ENCODE results near the gene ZNG1C.
"Not testable (repeated sequence)": the region's sequence is repeated elsewhere in the genome, so short reads cannot be mapped to it uniquely, and the experiment has no call there.

ZNG1C gene

DNA sequence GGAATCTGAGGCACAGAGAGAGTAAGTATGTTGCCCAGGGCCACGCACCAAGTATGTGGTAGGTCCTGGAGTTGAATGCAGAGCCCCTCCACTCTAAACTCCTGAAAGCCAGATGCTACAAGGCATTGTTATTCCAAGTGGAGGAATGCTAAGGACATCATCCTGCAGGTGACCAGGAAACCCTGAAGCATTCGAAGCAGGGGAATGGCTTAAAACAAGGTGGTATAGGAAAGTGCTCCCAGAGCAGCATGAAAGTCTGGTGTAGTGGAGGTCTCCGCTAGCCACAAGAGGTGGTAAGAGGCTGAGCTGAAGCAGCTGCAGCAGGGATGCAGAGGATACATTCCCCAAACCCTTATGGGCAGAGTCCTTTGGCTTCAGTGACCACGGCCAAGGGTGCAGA, 87.3 kb downstream of the ZNG1C start:
- H3K36me3 ChIP-seq; DNase-seq; H3K27me3 ChIP-seq (ENCODE audit: insufficient read depth, low read depth, severe bottlenecking): not testable (repeated sequence)

GRCh38 chr9:68330531-68331173, 88.9 kb downstream of the ZNG1C start:
- H3K36me3 ChIP-seq; H3K9me3 ChIP-seq (ENCODE audit: severe bottlenecking); H3K4me3 ChIP-seq (ENCODE audit: low read depth, low read length); H3K27me3 ChIP-seq (ENCODE audit: insufficient read depth, low read depth, severe bottlenecking); H3K27ac ChIP-seq: not testable (repeated sequence)
- peak; percentile 53 for DNase-seq

More for the DNA sequence above, 87.3 kb downstream of the ZNG1C start:
- not testable (repeated sequence) for H3K27ac ChIP-seq; H3K9me3 ChIP-seq (ENCODE audit: severe bottlenecking); H3K4me3 ChIP-seq (ENCODE audit: low read depth, low read length)

DNA sequence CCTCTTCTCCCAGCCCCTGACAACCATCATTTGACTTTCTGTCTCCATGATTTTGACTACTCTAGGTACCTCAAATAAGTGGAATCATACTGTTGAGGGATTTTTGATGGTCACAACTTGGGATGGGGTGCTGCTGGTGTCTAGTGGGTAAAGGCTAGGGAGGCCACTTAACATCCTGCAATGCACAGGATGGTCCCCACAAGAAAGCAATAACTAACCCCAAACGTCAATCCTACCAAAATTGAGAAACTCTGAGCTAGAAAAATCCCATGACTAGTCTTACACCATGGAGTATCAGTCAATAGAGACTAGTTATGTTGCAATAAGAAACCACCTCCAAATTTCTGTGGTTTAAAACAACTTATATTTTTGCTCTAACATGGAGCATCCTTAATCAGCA, 90.3 kb downstream of the ZNG1C start:
- not testable (repeated sequence) for H3K9me3 ChIP-seq (ENCODE audit: severe bottlenecking); DNase-seq; H3K27me3 ChIP-seq (ENCODE audit: insufficient read depth, low read depth, severe bottlenecking); H3K36me3 ChIP-seq; H3K27ac ChIP-seq; H3K4me3 ChIP-seq (ENCODE audit: low read depth, low read length)

DNA sequence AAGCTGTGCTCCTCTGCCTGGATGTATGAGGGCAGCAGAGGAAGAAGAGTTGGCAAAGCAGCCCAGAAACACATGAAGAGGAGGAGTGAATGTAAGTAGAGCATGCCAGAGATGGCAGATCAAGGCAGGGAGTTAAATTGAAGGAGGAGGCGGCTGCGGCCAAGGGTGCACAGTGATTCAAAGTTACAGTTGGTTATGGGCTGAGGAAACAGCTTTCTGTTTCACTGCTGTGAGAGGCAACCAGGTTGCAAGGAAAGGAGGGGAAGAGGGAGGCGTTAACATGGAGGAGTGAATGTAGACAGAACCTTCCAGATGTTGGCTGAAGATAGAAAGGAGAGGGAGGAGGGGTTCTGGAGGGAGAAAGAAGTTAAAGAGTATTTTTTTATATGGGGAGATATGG, 94.2 kb downstream of the ZNG1C start:
- H3K4me3 ChIP-seq (ENCODE audit: low read depth, low read length); H3K27ac ChIP-seq; DNase-seq; H3K27me3 ChIP-seq (ENCODE audit: insufficient read depth, low read depth, severe bottlenecking); H3K9me3 ChIP-seq (ENCODE audit: severe bottlenecking); H3K36me3 ChIP-seq: not testable (repeated sequence)

- not testable (repeated sequence) for H3K4me3 ChIP-seq (ENCODE audit: low read depth, low read length); H3K36me3 ChIP-seq; H3K27ac ChIP-seq; H3K9me3 ChIP-seq (ENCODE audit: severe bottlenecking); DNase-seq; H3K27me3 ChIP-seq (ENCODE audit: insufficient read depth, low read depth, severe bottlenecking)
These were observed 95.0 kb downstream of the ZNG1C start for GRCh38 chr9:68336639-68337339.

- not testable (repeated sequence) for DNase-seq; H3K27me3 ChIP-seq (ENCODE audit: insufficient read depth, low read depth, severe bottlenecking)
These were observed 96.2 kb downstream of the ZNG1C start for GRCh38 chr9:68338000-68338399.

DNA sequence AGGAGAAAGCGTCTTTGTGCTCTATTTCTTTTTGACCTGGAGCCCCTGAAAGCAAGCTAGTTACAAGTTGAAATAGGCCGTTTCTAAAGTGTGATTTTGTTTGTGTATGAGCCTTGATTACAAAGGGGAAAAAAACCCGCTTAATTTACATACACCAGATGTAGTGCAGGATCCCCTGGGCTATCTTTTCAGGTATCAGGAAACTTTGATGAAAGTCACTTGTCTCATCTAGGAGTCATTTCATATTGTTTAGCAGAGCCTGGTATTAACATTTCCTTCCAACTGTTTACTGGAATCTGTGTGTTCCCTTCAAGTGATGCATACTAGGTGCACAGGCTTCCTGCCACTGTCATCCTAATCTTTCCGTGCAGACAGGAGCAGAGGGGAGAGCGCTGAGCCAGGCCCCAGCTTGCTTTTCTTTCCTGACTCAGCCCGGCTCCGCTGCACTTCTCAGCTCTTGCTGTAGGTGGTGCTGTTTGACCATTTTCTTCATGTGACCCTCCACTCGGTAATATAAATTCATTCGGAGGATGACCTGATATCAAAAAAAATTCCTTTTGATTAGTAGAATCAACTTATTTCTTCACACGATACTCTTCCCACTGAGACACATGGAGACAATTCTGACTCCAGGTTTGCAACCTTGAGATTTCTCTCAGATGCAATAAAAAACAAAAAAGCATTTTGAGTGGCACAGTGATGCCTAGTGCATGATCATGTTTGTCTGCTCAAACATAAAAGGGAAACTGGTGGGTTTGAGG, 100.7 kb downstream of the ZNG1C start:
- not testable (repeated sequence) for H3K36me3 ChIP-seq; H3K27ac ChIP-seq; DNase-seq; H3K27me3 ChIP-seq (ENCODE audit: insufficient read depth, low read depth, severe bottlenecking); H3K9me3 ChIP-seq (ENCODE audit: severe bottlenecking); H3K4me3 ChIP-seq (ENCODE audit: low read depth, low read length)

More at GRCh38 chr9:68338000-68338399, 96.2 kb downstream of the ZNG1C start:
- not testable (repeated sequence) for H3K9me3 ChIP-seq (ENCODE audit: severe bottlenecking); H3K4me3 ChIP-seq (ENCODE audit: low read depth, low read length); H3K27ac ChIP-seq; H3K36me3 ChIP-seq

GRCh38 chr9:68343242-68343641, 101.5 kb downstream of the ZNG1C start:
- DNase-seq; H3K27ac ChIP-seq; H3K27me3 ChIP-seq (ENCODE audit: insufficient read depth, low read depth, severe bottlenecking); H3K9me3 ChIP-seq (ENCODE audit: severe bottlenecking); H3K36me3 ChIP-seq; H3K4me3 ChIP-seq (ENCODE audit: low read depth, low read length): not testable (repeated sequence)

DNA sequence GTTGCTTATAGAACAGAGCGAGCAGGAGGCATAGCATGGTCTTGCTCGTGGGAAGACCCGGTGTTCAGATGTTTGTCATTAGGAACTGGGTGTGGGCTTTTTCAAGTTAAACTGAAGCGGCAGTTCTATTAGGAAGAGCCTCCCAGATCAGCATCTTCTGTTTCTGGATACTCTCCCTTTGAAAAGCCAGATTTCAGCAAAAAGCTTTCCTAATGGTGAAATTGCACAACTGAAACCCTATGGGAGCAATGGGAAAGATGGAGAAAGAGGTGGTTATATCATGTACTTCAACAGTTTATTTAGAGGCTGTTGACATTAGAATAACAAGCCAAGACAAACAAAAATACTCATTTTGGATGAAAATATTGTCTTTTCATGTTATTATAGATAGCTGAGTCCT, 102.2 kb downstream of the ZNG1C start:
- DNase-seq; H3K9me3 ChIP-seq (ENCODE audit: severe bottlenecking); H3K36me3 ChIP-seq; H3K27ac ChIP-seq; H3K4me3 ChIP-seq (ENCODE audit: low read depth, low read length); H3K27me3 ChIP-seq (ENCODE audit: insufficient read depth, low read depth, severe bottlenecking): not testable (repeated sequence)

Measured in WERI-Rb-1 (cell line).